K562 (cell line): Measurements from ENCODE around the gene FBXW11. TPM values are rescaled to one million over a fixed set of nuclear protein-coding genes. Genes with fewer than 3 reads are reported as not detected.

Experiments
- ELF4 ChIP-seq: fragments of 450-650 bp; formaldehyde crosslinking; IDR thresholded peaks from 2 replicates; pipeline ENCODE4 v1.4.0; 2022; ENCODE audit warnings: missing genetic modification characterization
- JUNB ChIP-seq: fragments of 450-650 bp; formaldehyde crosslinking; conservative IDR thresholded peaks from 2 replicates; pipeline ENCODE4 v1.4.0; 2020; ENCODE audit warnings: mild to moderate bottlenecking
- MCM7 ChIP-seq, 2 experiments: fragments of 450-650 bp; IDR thresholded peaks; 2 replicates each; pipeline ENCODE4 v1.6.1; 2016 to 2018
- NFATC3 ChIP-seq: fragments of 450-650 bp; IDR thresholded peaks from 2 replicates; pipeline ENCODE4 v1.6.1; 2017; ENCODE audit warnings: mild to moderate bottlenecking
- PHF21A ChIP-seq: fragments of 450-650 bp; IDR thresholded peaks from 2 replicates; pipeline ENCODE4 v1.6.1; 2017; ENCODE audit warnings: low read depth, borderline replicate concordance
- RAD21 ChIP-seq, 2 experiments: fragments of 250-450 bp in 1 of 2; fragments of 450-650 bp in 1 of 2; sonication (Bioruptor Pico) in 1 of 2; formaldehyde crosslinking in 1 of 2; IDR thresholded peaks in 1 of 2; conservative IDR thresholded peaks in 1 of 2; 2 replicates each; pipeline versions ENCODE4 v1.4.0 to v1.8.0; 2020 to 2022; ENCODE audit warnings: mild to moderate bottlenecking in 2 of 2, moderate library complexity in 1 of 2
- ZNF778 ChIP-seq: fragments of 450-650 bp; formaldehyde crosslinking; IDR thresholded peaks from 2 replicates; pipeline ENCODE4 v1.4.0; 2020; ENCODE audit warnings: mild to moderate bottlenecking, moderate library complexity
- polyA plus RNA-seq, 8 experiments: library from polyadenylated mRNA; depleted of rRNA in 4 of 8; stranded (reverse) in 5 of 8; unstranded in 3 of 8; fragments of >200 nt; fragmentation: Nextera tagmentation in 2 of 8; fragmentation: Illumina TruSeq in 1 of 8; extraction: Ambion mirVana in 2 of 8; extraction: Trizol in 1 of 8; gene quantifications; 2 replicates each; pipeline versions ENCODE4 v1.2.1 to v1.2.3, GENCODE V29; 2011 to 2014; ENCODE audit warnings: inconsistent platforms in 1 of 8, missing spikeins in 1 of 8
- total RNA-seq, 7 experiments: library from RNA; depleted of rRNA in 6 of 7; stranded (reverse); fragments of >200 nt in 6 of 7; fragmentation: Illumina TruSeq in 2 of 7; extraction: Trizol in 2 of 7; gene quantifications; 2 replicates each; pipeline versions ENCODE4 v1.2.1 to v1.2.3, GENCODE V29; 2011 to 2021; ENCODE audit warnings: low replicate concordance in 1 of 7
- TF ChIP-seq, protein P1 (sequence below): fragments of 250-450 bp; sonication (Bioruptor Pico); IDR thresholded peaks from 2 replicates; pipeline ENCODE4 v1.4.0; 2020
- TF ChIP-seq, protein P2 (sequence below): sonication (generic); formaldehyde crosslinking; IDR thresholded peaks from 2 replicates; pipeline ENCODE4 v1.8.1; 2023; ENCODE audit warnings: missing genetic modification reagents, mild to moderate bottlenecking, borderline replicate concordance
- TF ChIP-seq, protein P3 (sequence below): fragments of 250-450 bp; sonication (Bioruptor Pico); IDR thresholded peaks from 2 replicates; pipeline ENCODE4 v1.4.0; 2020; ENCODE audit warnings: mild to moderate bottlenecking, moderate library complexity

Gene FBXW11
- total and polyA plus RNA-seq, 9 of the 15 experiments (the other 6 are each of a cell fraction or from before 2014, with no cell fraction given), result 3.0 to 28.6 (median 23.6) TPM

DNA sequence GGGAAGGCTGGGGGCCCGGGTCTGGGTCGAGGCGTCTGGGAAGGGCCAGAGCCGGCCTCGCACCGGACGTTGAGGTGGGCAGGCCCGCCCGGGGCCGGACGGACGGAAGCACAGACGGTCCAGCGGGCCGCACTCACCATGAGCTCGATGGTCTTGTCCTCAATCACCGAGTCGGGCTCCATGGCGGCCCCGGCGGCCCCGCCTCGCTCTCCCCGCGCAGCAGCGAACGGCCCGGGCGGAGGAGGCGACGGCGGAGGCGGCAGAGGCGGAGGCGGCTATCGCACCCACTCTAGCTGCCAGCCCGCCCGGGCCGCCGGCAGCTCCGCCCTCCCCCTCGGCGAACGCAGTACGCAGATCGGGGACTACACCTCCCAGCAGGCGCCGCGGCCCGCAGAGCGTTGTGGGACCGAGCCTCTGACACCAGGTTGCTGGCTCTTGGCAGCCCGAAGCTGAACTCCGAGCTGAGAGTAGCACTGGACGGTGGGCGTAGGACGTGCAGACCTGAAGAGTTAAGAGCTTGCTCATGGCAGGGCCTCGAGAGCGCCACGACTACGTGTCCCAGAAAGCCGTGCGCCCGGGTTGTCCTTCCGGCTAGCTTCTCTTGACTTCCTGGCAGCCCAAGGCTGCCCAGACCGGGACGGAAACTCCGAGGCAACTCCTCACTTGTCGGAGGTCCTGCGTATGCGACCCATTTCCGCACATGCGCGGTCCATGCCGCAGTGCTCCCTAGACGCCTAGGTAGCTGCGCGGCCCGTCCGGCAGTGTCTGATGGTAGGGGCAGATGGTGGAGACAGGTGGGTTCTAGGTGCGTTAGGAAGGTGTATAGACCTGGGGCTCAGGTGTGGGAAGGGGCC lies at the start of gene FBXW11 (continued):
- TF ChIP-seq ZNF778 (CRISPR knock-in tag) (no peak), MCM7 (IDR thresholded peaks at IDR 0.05) (no peak), JUNB (CRISPR knock-in tag) (no peak), ELF4 (CRISPR knock-in tag) (peak; percentile 15; the same call in 1 of the 2 replicates), RAD21 (CRISPR knock-in tag; conservative IDR thresholded peaks at IDR 0.05 in 1 of 2, IDR thresholded peaks at IDR 0.05 in 1 of 2) (no peak), PHF21A (no peak), NFATC3 (no peak)
- TF ChIP-seq, protein P1, sequence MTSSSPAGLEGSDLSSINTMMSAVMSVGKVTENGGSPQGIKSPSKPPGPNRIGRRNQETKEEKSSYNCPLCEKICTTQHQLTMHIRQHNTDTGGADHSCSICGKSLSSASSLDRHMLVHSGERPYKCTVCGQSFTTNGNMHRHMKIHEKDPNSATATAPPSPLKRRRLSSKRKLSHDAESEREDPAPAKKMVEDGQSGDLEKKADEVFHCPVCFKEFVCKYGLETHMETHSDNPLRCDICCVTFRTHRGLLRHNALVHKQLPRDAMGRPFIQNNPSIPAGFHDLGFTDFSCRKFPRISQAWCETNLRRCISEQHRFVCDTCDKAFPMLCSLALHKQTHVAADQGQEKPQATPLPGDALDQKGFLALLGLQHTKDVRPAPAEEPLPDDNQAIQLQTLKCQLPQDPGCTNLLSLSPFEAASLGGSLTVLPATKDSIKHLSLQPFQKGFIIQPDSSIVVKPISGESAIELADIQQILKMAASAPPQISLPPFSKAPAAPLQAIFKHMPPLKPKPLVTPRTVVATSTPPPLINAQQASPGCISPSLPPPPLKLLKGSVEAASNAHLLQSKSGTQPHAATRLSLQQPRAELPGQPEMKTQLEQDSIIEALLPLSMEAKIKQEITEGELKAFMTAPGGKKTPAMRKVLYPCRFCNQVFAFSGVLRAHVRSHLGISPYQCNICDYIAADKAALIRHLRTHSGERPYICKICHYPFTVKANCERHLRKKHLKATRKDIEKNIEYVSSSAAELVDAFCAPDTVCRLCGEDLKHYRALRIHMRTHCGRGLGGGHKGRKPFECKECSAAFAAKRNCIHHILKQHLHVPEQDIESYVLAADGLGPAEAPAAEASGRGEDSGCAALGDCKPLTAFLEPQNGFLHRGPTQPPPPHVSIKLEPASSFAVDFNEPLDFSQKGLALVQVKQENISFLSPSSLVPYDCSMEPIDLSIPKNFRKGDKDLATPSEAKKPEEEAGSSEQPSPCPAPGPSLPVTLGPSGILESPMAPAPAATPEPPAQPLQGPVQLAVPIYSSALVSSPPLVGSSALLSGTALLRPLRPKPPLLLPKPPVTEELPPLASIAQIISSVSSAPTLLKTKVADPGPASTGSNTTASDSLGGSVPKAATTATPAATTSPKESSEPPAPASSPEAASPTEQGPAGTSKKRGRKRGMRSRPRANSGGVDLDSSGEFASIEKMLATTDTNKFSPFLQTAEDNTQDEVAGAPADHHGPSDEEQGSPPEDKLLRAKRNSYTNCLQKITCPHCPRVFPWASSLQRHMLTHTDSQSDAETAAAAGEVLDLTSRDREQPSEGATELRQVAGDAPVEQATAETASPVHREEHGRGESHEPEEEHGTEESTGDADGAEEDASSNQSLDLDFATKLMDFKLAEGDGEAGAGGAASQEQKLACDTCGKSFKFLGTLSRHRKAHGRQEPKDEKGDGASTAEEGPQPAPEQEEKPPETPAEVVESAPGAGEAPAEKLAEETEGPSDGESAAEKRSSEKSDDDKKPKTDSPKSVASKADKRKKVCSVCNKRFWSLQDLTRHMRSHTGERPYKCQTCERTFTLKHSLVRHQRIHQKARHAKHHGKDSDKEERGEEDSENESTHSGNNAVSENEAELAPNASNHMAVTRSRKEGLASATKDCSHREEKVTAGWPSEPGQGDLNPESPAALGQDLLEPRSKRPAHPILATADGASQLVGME (CRISPR knock-in tag), result no peak
- TF ChIP-seq, protein P2, sequence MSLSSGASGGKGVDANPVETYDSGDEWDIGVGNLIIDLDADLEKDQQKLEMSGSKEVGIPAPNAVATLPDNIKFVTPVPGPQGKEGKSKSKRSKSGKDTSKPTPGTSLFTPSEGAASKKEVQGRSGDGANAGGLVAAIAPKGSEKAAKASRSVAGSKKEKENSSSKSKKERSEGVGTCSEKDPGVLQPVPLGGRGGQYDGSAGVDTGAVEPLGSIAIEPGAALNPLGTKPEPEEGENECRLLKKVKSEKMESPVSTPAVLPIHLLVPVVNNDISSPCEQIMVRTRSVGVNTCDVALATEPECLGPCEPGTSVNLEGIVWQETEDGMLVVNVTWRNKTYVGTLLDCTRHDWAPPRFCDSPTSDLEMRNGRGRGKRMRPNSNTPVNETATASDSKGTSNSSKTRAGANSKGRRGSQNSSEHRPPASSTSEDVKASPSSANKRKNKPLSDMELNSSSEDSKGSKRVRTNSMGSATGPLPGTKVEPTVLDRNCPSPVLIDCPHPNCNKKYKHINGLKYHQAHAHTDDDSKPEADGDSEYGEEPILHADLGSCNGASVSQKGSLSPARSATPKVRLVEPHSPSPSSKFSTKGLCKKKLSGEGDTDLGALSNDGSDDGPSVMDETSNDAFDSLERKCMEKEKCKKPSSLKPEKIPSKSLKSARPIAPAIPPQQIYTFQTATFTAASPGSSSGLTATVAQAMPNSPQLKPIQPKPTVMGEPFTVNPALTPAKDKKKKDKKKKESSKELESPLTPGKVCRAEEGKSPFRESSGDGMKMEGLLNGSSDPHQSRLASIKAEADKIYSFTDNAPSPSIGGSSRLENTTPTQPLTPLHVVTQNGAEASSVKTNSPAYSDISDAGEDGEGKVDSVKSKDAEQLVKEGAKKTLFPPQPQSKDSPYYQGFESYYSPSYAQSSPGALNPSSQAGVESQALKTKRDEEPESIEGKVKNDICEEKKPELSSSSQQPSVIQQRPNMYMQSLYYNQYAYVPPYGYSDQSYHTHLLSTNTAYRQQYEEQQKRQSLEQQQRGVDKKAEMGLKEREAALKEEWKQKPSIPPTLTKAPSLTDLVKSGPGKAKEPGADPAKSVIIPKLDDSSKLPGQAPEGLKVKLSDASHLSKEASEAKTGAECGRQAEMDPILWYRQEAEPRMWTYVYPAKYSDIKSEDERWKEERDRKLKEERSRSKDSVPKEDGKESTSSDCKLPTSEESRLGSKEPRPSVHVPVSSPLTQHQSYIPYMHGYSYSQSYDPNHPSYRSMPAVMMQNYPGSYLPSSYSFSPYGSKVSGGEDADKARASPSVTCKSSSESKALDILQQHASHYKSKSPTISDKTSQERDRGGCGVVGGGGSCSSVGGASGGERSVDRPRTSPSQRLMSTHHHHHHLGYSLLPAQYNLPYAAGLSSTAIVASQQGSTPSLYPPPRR (CRISPR knock-in tag), result no peak
- TF ChIP-seq, protein P3, sequence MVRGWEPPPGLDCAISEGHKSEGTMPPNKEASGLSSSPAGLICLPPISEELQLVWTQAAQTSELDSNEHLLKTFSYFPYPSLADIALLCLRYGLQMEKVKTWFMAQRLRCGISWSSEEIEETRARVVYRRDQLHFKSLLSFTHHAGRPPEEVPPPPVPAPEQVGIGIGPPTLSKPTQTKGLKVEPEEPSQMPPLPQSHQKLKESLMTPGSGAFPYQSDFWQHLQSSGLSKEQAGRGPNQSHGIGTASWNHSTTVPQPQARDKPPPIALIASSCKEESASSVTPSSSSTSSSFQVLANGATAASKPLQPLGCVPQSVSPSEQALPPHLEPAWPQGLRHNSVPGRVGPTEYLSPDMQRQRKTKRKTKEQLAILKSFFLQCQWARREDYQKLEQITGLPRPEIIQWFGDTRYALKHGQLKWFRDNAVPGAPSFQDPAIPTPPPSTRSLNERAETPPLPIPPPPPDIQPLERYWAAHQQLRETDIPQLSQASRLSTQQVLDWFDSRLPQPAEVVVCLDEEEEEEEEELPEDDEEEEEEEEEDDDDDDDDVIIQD (CRISPR knock-in tag), result no peak
